ENCODE measurements around the gene BEX1. TPM values are rescaled to one million over a fixed set of nuclear protein-coding genes. Genes with fewer than 3 reads are reported as not detected.

The BEX1 gene
- total and polyA plus RNA-seq, 2 of the 8 experiments (the other 6 are each of a cell fraction or from before 2014, with no cell fraction given): 61.0 to 75.2 TPM

GRCh38 chrX:103101299-103102042, 37.5 kb upstream of the BEX1 start:
- no peak overlapping the region for H3K4ac ChIP-seq (replicated peaks; ENCODE audit: insufficient read length, low read depth, low read length)
- H3K79me2 ChIP-seq (ENCODE audit: control insufficient read depth in 1 of 2, insufficient read depth in 2 of 2, low read length in 2 of 2): no peaks in the 10 kb centered on the region
- no peak overlapping the region for H2AK5ac ChIP-seq (ENCODE audit: low read depth, low read length)
- H2BK15ac ChIP-seq (ENCODE audit: low read length): no peak overlapping the region
- 38% methylated on average over 3 of the region's 3 CpGs; no CpG with 5 or more reads in 1 of the 2 experiments for WGBS, 2 experiments (ENCODE audit: extremely low coverage in 1 of 2, insufficient coverage in 1 of 2, insufficient read length in 1 of 2, insufficient replicate concordance in 2 of 2, low coverage in 1 of 2, low lambda C conversion rate in 2 of 2, missing lambda C conversion rate in 1 of 2)
- no peak overlapping the region for H3K18ac ChIP-seq (ENCODE audit: extremely low read depth, low read length)
- H3K56ac ChIP-seq (replicated peaks; ENCODE audit: insufficient read length, low read depth, low read length): no peak overlapping the region
- H3K27me3 ChIP-seq (replicated peaks in 1 of 4; ENCODE audit: control insufficient read depth in 3 of 4, extremely low read depth in 1 of 4, insufficient read depth in 3 of 4, low read length in 3 of 4): no peaks in the 10 kb centered on the region
- H3K23ac ChIP-seq (ENCODE audit: insufficient read length): no peak overlapping the region
- no peak overlapping the region for H3K9ac ChIP-seq (replicated peaks in 1 of 4; ENCODE audit: extremely low read depth in 1 of 4, low read depth in 3 of 4, low read length in 3 of 4)
- H2BK120ac ChIP-seq (replicated peaks; ENCODE audit: low read depth, low read length): no peak overlapping the region
- H3K4me1 ChIP-seq (replicated peaks in 1 of 4; ENCODE audit: control insufficient read depth in 3 of 4, insufficient read depth in 4 of 4, low read length in 3 of 4): no peaks in the 10 kb centered on the region; a peak in 1 of 7 replicates
- H2BK12ac ChIP-seq (ENCODE audit: low read depth, low read length): no peak overlapping the region
- DNase-seq (ENCODE audit: low read depth in 1 of 2, low spot score in 2 of 2) (no peak), FAIRE-seq (no peak)
- no peaks in the 10 kb centered on the region for H3K36me3 ChIP-seq (ENCODE audit: control insufficient read depth in 2 of 4, insufficient read depth in 4 of 4, low read length in 3 of 4)
- no peak overlapping the region for H4K8ac ChIP-seq (ENCODE audit: extremely low read depth, insufficient read depth, low read length)
- H3K4me3 ChIP-seq (ENCODE audit: extremely low read depth in 1 of 4, insufficient read depth in 2 of 4, low read depth in 3 of 4, low read length in 4 of 4): no peak overlapping the region
- no peak overlapping the region for H3K4me2 ChIP-seq (ENCODE audit: insufficient read depth in 1 of 2, low read depth in 2 of 2, low read length in 2 of 2)
- no peak overlapping the region for H3K14ac ChIP-seq (ENCODE audit: insufficient read length)
- no peaks in the 10 kb centered on the region for H3K79me1 ChIP-seq (ENCODE audit: low read depth, low read length)
- no peak overlapping the region for H2BK5ac ChIP-seq (ENCODE audit: low read depth, low read length)
- H3K9me3 ChIP-seq (ENCODE audit: insufficient read depth in 2 of 2, low read depth in 1 of 2, low read length in 1 of 2): peaks cover 0 to 3% of the 10 kb centered on the region in 2 experiments; a peak in 1 of 4 replicates
- TF ChIP-seq SP2 (IDR thresholded peaks at IDR 0.05; ENCODE audit: low read length): no peak
- TF ChIP-seq EP300 (IDR thresholded peaks at IDR 0.05; ENCODE audit: borderline replicate concordance in 1 of 2, low read depth in 2 of 2, low read length in 2 of 2): no peak
- TF ChIP-seq SIN3A (conservative IDR thresholded peaks at IDR 0.05 in 1 of 2, IDR thresholded peaks at IDR 0.05 in 1 of 2; ENCODE audit: low read depth in 1 of 2, low read length in 2 of 2): no peak
- no peak for TF ChIP-seq ASH2L (IDR thresholded peaks at IDR 0.05; ENCODE audit: low read length)
- TF ChIP-seq POU5F1 (IDR thresholded peaks at IDR 0.05; ENCODE audit: low read depth, low read length): no peak
- no peak for TF ChIP-seq ATF3 (IDR thresholded peaks at IDR 0.05; ENCODE audit: insufficient read depth, low read depth, low read length)
- no peak for TF ChIP-seq RNF2 (IDR thresholded peaks at IDR 0.05; ENCODE audit: borderline replicate concordance, low read depth, low read length, missing control alignments, poor library complexity, severe bottlenecking)
- TF ChIP-seq CTBP2 (IDR thresholded peaks at IDR 0.05; ENCODE audit: borderline replicate concordance, insufficient read depth, insufficient read length, low read length): no peak
- TF ChIP-seq RXRA (IDR thresholded peaks at IDR 0.05; ENCODE audit: insufficient read depth, low read depth, low read length): no peak
- no peak for TF ChIP-seq CBX8 (IDR thresholded peaks at IDR 0.05; ENCODE audit: borderline replicate concordance, low read depth, low read length)
- TF ChIP-seq JUND (IDR thresholded peaks at IDR 0.05; ENCODE audit: low read length): no peak
- H4K5ac ChIP-seq (ENCODE audit: insufficient read length, low read depth, low read length): no peak overlapping the region
- H4K20me1 ChIP-seq (replicated peaks in 1 of 2; ENCODE audit: control insufficient read depth in 1 of 2, insufficient read depth in 2 of 2, low read length in 2 of 2): no peaks in the 10 kb centered on the region
- ChIA-PET CTCF (ENCODE audit: partially characterized antibody) (interaction anchor here (1.4 kb wide), 1 partner anchor 150 kb away, joined by 6 read pairs; no protein-coding TSS in a partner anchor), POLR2A (ENCODE audit: partially characterized antibody) (interaction anchor here (1.2 kb wide), 1 partner anchor 38 kb away, joined by 3 read pairs; no protein-coding TSS in a partner anchor)
- no peak overlapping the region for H2BK20ac ChIP-seq (ENCODE audit: low read length)
- H2AFZ ChIP-seq (ENCODE audit: low read length): no peak overlapping the region
- H3K23me2 ChIP-seq (ENCODE audit: low read depth, low read length): no peaks in the 10 kb centered on the region
- no peak overlapping the region for H4K91ac ChIP-seq (replicated peaks; ENCODE audit: insufficient read length, low read length)
- no peak overlapping the region for H3K27ac ChIP-seq (ENCODE audit: low read depth, low read length)

Measured in H1 (cell line).